NOMO-1 treated with DMSO at 0.1 percent for 48 hours (cell line): ENCODE data around the gene FAM83E.
"Not testable (repeated sequence)": the region's sequence is repeated elsewhere in the genome, so short reads cannot be mapped to it uniquely, and the experiment has no call there.

Source experiments
- DNase-seq: peaks from one replicate; lab custom pipeline; 2025; ENCODE audit not compliant: unreplicated experiment; lab: John Stamatoyannopoulos, UW

Gene FAM83E

DNA sequence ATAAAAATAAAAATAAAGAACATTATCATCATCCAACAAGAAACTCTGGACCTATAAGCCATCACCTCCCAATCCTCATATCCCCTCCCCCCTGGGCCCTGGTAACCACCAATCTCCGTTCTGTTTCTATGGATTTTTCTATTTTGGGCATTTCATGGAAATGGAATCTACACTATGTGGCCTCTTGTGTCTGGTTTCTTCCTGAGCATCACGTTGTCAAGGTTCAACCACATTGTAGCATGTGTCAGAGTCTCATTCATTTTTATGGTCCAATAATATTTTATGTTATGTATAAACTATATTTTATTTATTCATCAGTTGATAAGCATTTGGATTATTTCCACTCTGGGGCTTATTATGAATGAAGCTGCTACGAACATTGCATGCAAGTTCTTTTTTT lies 36.0 kb downstream of the FAM83E start:
- no peak for DNase-seq

GRCh38 chr19:48577908-48578307 lies 37.0 kb downstream of the FAM83E start:
- not testable (repeated sequence) for DNase-seq

- DNase-seq = no peak
Measured at GRCh38 chr19:48575931-48576622, 38.8 kb downstream of the FAM83E start.

DNA sequence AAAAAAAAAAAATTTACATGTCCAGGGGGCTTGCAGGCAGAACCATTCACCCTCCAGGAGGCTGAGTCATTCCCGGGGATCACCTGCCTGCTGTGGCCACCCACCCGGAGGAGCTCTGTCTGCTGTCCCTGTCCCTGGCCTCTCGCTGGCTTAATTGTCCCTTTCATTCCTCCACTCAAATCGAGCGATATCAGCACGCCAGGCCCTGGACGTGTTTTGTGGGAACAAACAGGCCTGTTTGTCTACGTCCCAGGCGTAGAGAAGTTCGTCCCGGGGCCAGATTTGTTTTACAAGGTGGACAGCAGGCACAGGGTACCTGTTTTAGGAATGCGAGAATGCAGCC lies 41.7 kb downstream of the FAM83E start:
- no peak for DNase-seq

- no peak for DNase-seq
Measured at GRCh38 chr19:48571378-48572162, 43.3 kb downstream of the FAM83E start.

DNA sequence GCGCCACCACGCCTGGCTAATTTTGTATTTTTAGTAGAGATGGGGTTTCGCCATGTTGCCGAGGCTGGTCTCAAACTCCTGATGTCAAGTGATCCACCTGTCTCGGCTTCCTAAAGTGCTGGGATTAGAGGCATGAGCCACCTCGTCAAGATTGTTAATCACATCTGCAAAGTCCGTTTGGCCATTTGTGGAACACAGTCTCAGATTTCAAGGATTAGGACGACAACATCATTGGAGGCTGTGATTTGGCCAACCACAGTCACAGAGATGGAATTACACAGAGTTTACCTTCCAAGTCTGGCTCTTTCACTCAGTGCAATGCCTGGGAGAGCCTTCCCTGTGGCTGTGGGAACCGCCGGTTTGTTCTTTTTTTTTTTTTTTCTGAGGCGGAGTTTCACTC lies 45.1 kb downstream of the FAM83E start:
- DNase-seq = no peak

DNA sequence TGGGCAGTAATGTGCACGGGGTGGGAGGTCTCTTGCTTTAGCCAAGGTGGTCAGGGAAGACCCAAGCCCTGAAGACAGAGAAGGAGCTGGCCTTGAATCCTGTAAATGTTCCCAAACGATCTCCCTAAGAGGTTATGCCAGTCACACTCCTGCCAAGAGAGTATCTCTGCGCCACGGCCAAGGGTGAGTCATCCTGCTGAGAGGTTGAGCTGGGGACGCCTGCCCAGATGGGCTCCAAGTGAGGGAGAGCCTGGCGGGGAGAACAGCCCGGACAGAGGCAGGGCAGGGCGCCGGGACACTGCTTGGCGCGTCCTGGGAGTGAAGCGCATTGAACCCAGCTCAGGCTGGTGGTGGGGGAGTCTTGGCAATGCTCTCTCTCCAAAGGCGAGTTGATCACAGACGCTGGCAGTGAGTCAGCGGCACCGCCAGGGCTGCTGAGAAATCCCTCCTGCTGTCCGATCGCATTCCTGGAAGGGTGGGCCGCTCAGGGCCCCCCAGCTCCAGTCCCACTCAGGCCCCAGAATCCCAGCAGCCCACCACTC lies 46.5 kb downstream of the FAM83E start:
- no peak for DNase-seq

- DNase-seq = no peak
Measured at GRCh38 chr19:48565090-48565489, 49.8 kb downstream of the FAM83E start.
